ENCODE measurements around the gene AMBRA1. TPM values are rescaled to one million over a fixed set of nuclear protein-coding genes. Genes with fewer than 3 reads are reported as not detected.
A peak's percentile ranks its signal among the peaks of the same experiment; 100 is the strongest.

The AMBRA1 gene
- total and polyA plus RNA-seq, 2 donors (not counting 3 experiments of a cell fraction or from before 2014, with no cell fraction given), result 18.4 to 32.4 TPM

GRCh38 chr11:46391578-46392420 lies 202.0 kb downstream of the AMBRA1 start, which contains the start of gene CHRM4:
Gene CHRM4, minus strand, starts transcription at chr11:46391776. Its CDS starts 5,219 bp downstream, at chr11:46386557.
- H4K20me1 ChIP-seq (replicated peaks; ENCODE audit: control insufficient read depth, extremely low read depth, insufficient read depth, low read length), result no peaks in the 10 kb centered on the region

More at GRCh38 chr11:46391578-46392420, 202.0 kb downstream of the AMBRA1 start, which contains the start of gene CHRM4:
- dilution Hi-C loops (cut with MboI; ENCODE audit: extremely low pct_ligation_motif_present, low sequenced_read_pairs) (no loop called here), intact Hi-C loops (cut with micrococcal nuclease) (loop anchor here (1.0 kb wide), 1 partner anchor 10 kb away; the partner anchor contains the start of gene MDK)
- Histone ChIP-seq H3K27ac (ENCODE audit: insufficient read depth, low read depth, low read length) (no peak within 1 kb of the TSS), H3K4me1 (ENCODE audit: control insufficient read depth, extremely low read depth, insufficient read depth, low read length) (peaks cover 3% of the 10 kb centered on the region), H3K9me3 (replicated peaks; ENCODE audit: control insufficient read depth, insufficient read depth, low read length) (no peaks in the 10 kb centered on the region), H3K79me2 (ENCODE audit: control insufficient read depth, insufficient read depth, low read length) (no peaks in the 10 kb centered on the region), H3K9ac (replicated peaks; ENCODE audit: extremely low read depth, insufficient read depth, low read length) (no peak within 1 kb of the TSS), H2AFZ (ENCODE audit: low read depth, low read length) (no peak within 1 kb of the TSS), H3K4me2 (ENCODE audit: insufficient read depth, low read length) (peak within 1 kb of the TSS; percentile 27), H3K27me3 (ENCODE audit: control insufficient read depth in 2 of 2, insufficient read depth in 2 of 2, low read length in 2 of 2) (peaks cover 23 to 39% of the 10 kb centered on the region in 2 experiments), H3K9me1 (replicated peaks; ENCODE audit: control insufficient read depth, extremely low read depth, insufficient read depth, low read length) (no peaks in the 10 kb centered on the region), H3K4me3 (replicated peaks in 1 of 3; ENCODE audit: insufficient read depth in 1 of 3, low read depth in 1 of 3, low read length in 3 of 3) (peak within 1 kb of the TSS; percentile 13 to 36 (median 14)), H3K36me3 (ENCODE audit: control insufficient read depth in 2 of 2, extremely low read depth in 1 of 2, insufficient read depth in 2 of 2, low read length in 2 of 2) (peaks cover 0 to 4% of the 10 kb centered on the region in 2 experiments)
- DNase-seq (ENCODE audit: low read depth, low spot score) (peak; percentile 40), FAIRE-seq (peak; percentile 38)
- CTCF ChIA-PET, result interaction anchor here (0.7 to 7.2 kb wide), 35 partner anchors 9 to 492 kb away, joined by 3 to 99 read pairs (median 4); partner anchors contain the start of genes AMBRA1, ARHGAP1, ATG13 and DGKZ
- POLR2A ChIA-PET, result interaction anchor here (0.6 kb wide), 1 partner anchor 257 kb away, joined by 3 read pairs; no protein-coding TSS in a partner anchor
- no TSS peak for BruUV-seq (replicated peaks)
- TF ChIP-seq FOS (IDR thresholded peaks at IDR 0.05; ENCODE audit: borderline replicate concordance, insufficient read depth, low read length), result no peak
- no peak for TF ChIP-seq JUN (IDR thresholded peaks at IDR 0.05; ENCODE audit: borderline replicate concordance, insufficient read depth, insufficient read length, low read depth)
- TF ChIP-seq, protein P1, sequence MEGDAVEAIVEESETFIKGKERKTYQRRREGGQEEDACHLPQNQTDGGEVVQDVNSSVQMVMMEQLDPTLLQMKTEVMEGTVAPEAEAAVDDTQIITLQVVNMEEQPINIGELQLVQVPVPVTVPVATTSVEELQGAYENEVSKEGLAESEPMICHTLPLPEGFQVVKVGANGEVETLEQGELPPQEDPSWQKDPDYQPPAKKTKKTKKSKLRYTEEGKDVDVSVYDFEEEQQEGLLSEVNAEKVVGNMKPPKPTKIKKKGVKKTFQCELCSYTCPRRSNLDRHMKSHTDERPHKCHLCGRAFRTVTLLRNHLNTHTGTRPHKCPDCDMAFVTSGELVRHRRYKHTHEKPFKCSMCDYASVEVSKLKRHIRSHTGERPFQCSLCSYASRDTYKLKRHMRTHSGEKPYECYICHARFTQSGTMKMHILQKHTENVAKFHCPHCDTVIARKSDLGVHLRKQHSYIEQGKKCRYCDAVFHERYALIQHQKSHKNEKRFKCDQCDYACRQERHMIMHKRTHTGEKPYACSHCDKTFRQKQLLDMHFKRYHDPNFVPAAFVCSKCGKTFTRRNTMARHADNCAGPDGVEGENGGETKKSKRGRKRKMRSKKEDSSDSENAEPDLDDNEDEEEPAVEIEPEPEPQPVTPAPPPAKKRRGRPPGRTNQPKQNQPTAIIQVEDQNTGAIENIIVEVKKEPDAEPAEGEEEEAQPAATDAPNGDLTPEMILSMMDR (IDR thresholded peaks at IDR 0.05; ENCODE audit: extremely low read depth in 1 of 2, insufficient read depth in 1 of 2, low read depth in 1 of 2, low read length in 2 of 2), result peak; percentile 52 to 70
